Astrocyte (in vitro differentiated cells and primary cell): Measurements from ENCODE around the gene BCL7B. TPM values are rescaled to one million over a fixed set of nuclear protein-coding genes. Genes with fewer than 3 reads are reported as not detected.

Experiments used
- DNase-seq: peaks from one replicate; pipeline ENCODE4 v3.0.0-alpha.2; 2010; ENCODE audit warnings: low read depth
- FAIRE-seq: peaks from 2 replicates; lab custom pipeline; 2011; peaks lifted over from hg19 to GRCh38; lab: Jason Lieb, UNC
- H2AFZ ChIP-seq: 2 replicates; pipeline ENCODE4 v1.6.0; 2012; ENCODE audit warnings: low read depth, low read length, inconsistent platforms
- H3K27ac ChIP-seq: 2 replicates; pipeline ENCODE4 v1.5.1; 2011; ENCODE audit warnings: low read depth, low read length, inconsistent platforms
- H3K27me3 ChIP-seq: 2 replicates; pipeline ENCODE4 v1.6.0; 2011; ENCODE audit warnings: low read length, inconsistent platforms; ENCODE audit not compliant: insufficient read depth
- H3K36me3 ChIP-seq: 2 replicates; pipeline ENCODE4 v1.5.1; 2011; ENCODE audit warnings: low read length, inconsistent platforms; ENCODE audit not compliant: insufficient read depth
- H3K4me1 ChIP-seq: 2 replicates; pipeline ENCODE4 v1.5.1; 2011; ENCODE audit warnings: low read length, inconsistent platforms; ENCODE audit not compliant: insufficient read depth
- H3K4me2 ChIP-seq: 2 replicates; pipeline ENCODE4 v1.6.0; 2012; ENCODE audit warnings: low read length, inconsistent platforms
- H3K4me3 ChIP-seq: 2 replicates; pipeline ENCODE4 v1.5.1; 2011; ENCODE audit warnings: low read depth, mild to moderate bottlenecking, low read length, inconsistent platforms; ENCODE audit not compliant: insufficient read depth
- H3K79me2 ChIP-seq: 2 replicates; pipeline ENCODE4 v1.6.0; 2012; ENCODE audit warnings: mild to moderate bottlenecking, low read length, inconsistent platforms; ENCODE audit not compliant: insufficient read depth
- H3K9ac ChIP-seq: 2 replicates; pipeline ENCODE4 v1.6.0; 2012; ENCODE audit warnings: mild to moderate bottlenecking, low read length, inconsistent platforms
- H3K9me3 ChIP-seq: 2 replicates; pipeline ENCODE4 v1.5.1; 2012; ENCODE audit warnings: low read depth, mild to moderate bottlenecking, low read length, inconsistent platforms; ENCODE audit not compliant: insufficient read depth
- H4K20me1 ChIP-seq: 2 replicates; pipeline ENCODE4 v1.6.0; 2012; ENCODE audit warnings: low read length, inconsistent platforms; ENCODE audit not compliant: insufficient read depth
- H3K27ac Mint-ChIP-seq: one replicate; pipeline ENCODE4 v1.8.0; 2021; ENCODE audit warnings: mild to moderate bottlenecking, mixed read lengths; ENCODE audit not compliant: unreplicated experiment
- H3K27me3 Mint-ChIP-seq: one replicate; pipeline ENCODE4 v1.8.0; 2021; ENCODE audit warnings: low read depth, mixed read lengths; ENCODE audit not compliant: unreplicated experiment
- H3K36me3 Mint-ChIP-seq: one replicate; pipeline ENCODE4 v1.8.0; 2021; ENCODE audit warnings: low read depth, mixed read lengths; ENCODE audit not compliant: unreplicated experiment
- H3K4me1 Mint-ChIP-seq: one replicate; pipeline ENCODE4 v1.8.0; 2021; ENCODE audit warnings: low read depth, mixed read lengths; ENCODE audit not compliant: unreplicated experiment
- H3K4me3 Mint-ChIP-seq: one replicate; pipeline ENCODE4 v1.8.0; 2021; ENCODE audit warnings: mild to moderate bottlenecking, moderate library complexity, mixed read lengths; ENCODE audit not compliant: unreplicated experiment
- H3K9me3 Mint-ChIP-seq: one replicate; pipeline ENCODE4 v1.8.0; 2021; ENCODE audit warnings: mild to moderate bottlenecking, mixed read lengths; ENCODE audit not compliant: unreplicated experiment
- CTCF ChIP-seq: IDR thresholded peaks from 2 replicates; pipeline ENCODE4 v1.5.1; 2011; ENCODE audit warnings: low read depth, mild to moderate bottlenecking, inconsistent platforms, low read length, moderate library complexity; ENCODE audit not compliant: insufficient read depth
- EZH2 ChIP-seq: IDR thresholded peaks from 2 replicates; pipeline ENCODE4 v1.6.1; 2012; ENCODE audit warnings: mild to moderate bottlenecking, low read length, inconsistent platforms; ENCODE audit not compliant: insufficient read depth
- total RNA-seq: library from RNA; stranded (reverse); gene quantifications from 2 replicates; pipeline ENCODE4 v1.2.1, GENCODE V29; 2021

BCL7B gene
- total RNA-seq, 1 donor from 2014 or later: 30.1 TPM

GRCh38 chr7:73507556-73507955 lies 49.9 kb downstream of the BCL7B start:
- Histone ChIP-seq H3K9me3 (no peaks in the 10 kb centered on the region), H3K4me1 (peaks cover 3% of the 10 kb centered on the region), H3K27me3 (no peaks in the 10 kb centered on the region), H3K4me3 (no peak overlapping the region), H2AFZ (no peak overlapping the region), H3K9ac (no peak overlapping the region), H3K79me2 (peaks cover 87% of the 10 kb centered on the region), H3K27ac (no peak overlapping the region), H3K36me3 (peaks cover 54% of the 10 kb centered on the region), H4K20me1 (peaks cover 64% of the 10 kb centered on the region), H3K4me2 (no peak overlapping the region)
- Mint-ChIP-seq H3K4me3 (no peak overlapping the region), H3K9me3 (no peaks in the 10 kb centered on the region), H3K4me1 (no peaks in the 10 kb centered on the region), H3K36me3 (peaks cover 21% of the 10 kb centered on the region), H3K27me3 (no peaks in the 10 kb centered on the region), H3K27ac (no peak overlapping the region)
- no peak for TF ChIP-seq CTCF
- TF ChIP-seq EZH2: no peak
- no peak for DNase-seq
- no peak for FAIRE-seq

GRCh38 chr7:73504920-73505319 lies 52.6 kb downstream of the BCL7B start:
- H2AFZ ChIP-seq: no peak overlapping the region
- H3K9me3 ChIP-seq: no peaks in the 10 kb centered on the region
- no peaks in the 10 kb centered on the region for H3K9me3 Mint-ChIP-seq
- no peaks in the 10 kb centered on the region for H3K4me1 ChIP-seq
- H3K27ac Mint-ChIP-seq: no peak overlapping the region
- TF ChIP-seq EZH2 (no peak), CTCF (no peak)
- no peaks in the 10 kb centered on the region for H3K27me3 Mint-ChIP-seq
- no peak for DNase-seq
- H3K4me2 ChIP-seq: no peak overlapping the region
- H3K27ac ChIP-seq: no peak overlapping the region
- peaks cover 25% of the 10 kb centered on the region for H3K36me3 Mint-ChIP-seq
- no peaks in the 10 kb centered on the region for H3K27me3 ChIP-seq
- no peak overlapping the region for H3K4me3 ChIP-seq
- H3K36me3 ChIP-seq: peaks cover 57% of the 10 kb centered on the region
- no peak overlapping the region for H3K4me3 Mint-ChIP-seq
- peaks cover 58% of the 10 kb centered on the region for H4K20me1 ChIP-seq
- FAIRE-seq: no peak
- H3K79me2 ChIP-seq: peaks cover 77% of the 10 kb centered on the region
- no peak overlapping the region for H3K9ac ChIP-seq
- H3K4me1 Mint-ChIP-seq: no peaks in the 10 kb centered on the region

GRCh38 chr7:73504017-73504416 lies 53.5 kb downstream of the BCL7B start:
- H3K27ac Mint-ChIP-seq: no peak overlapping the region
- no peaks in the 10 kb centered on the region for H3K4me1 Mint-ChIP-seq
- peaks cover 25% of the 10 kb centered on the region for H3K36me3 Mint-ChIP-seq
- no peak for DNase-seq
- H4K20me1 ChIP-seq: peaks cover 56% of the 10 kb centered on the region
- no peak overlapping the region for H3K4me3 ChIP-seq
- no peaks in the 10 kb centered on the region for H3K27me3 Mint-ChIP-seq
- H3K9me3 ChIP-seq: no peaks in the 10 kb centered on the region
- TF ChIP-seq EZH2 (no peak), CTCF (no peak)
- no peaks in the 10 kb centered on the region for H3K4me1 ChIP-seq
- no peak overlapping the region for H3K9ac ChIP-seq
- no peaks in the 10 kb centered on the region for H3K27me3 ChIP-seq
- peaks cover 78% of the 10 kb centered on the region for H3K79me2 ChIP-seq
- H3K27ac ChIP-seq: no peak overlapping the region
- H3K4me2 ChIP-seq: no peak overlapping the region
- H3K9me3 Mint-ChIP-seq: no peaks in the 10 kb centered on the region
- peaks cover 60% of the 10 kb centered on the region for H3K36me3 ChIP-seq
- H2AFZ ChIP-seq: no peak overlapping the region
- H3K4me3 Mint-ChIP-seq: no peak overlapping the region
- no peak for FAIRE-seq
